Neural cell (in vitro differentiated cells): ENCODE data around the gene SIVA1.

Source experiments
- POLR2AphosphoS5 ChIP-seq: IDR thresholded peaks from 2 replicates; pipeline ENCODE4 v1.6.1; 2012
- TF ChIP-seq, protein P1 (sequence below): fragments of 450-650 bp; IDR thresholded peaks from 2 replicates; pipeline ENCODE4 v1.5.1; 2014; ENCODE audit warnings: antibody characterized with exemption, mild to moderate bottlenecking, moderate library complexity; ENCODE audit not compliant: poor library complexity, severe bottlenecking

DNA sequence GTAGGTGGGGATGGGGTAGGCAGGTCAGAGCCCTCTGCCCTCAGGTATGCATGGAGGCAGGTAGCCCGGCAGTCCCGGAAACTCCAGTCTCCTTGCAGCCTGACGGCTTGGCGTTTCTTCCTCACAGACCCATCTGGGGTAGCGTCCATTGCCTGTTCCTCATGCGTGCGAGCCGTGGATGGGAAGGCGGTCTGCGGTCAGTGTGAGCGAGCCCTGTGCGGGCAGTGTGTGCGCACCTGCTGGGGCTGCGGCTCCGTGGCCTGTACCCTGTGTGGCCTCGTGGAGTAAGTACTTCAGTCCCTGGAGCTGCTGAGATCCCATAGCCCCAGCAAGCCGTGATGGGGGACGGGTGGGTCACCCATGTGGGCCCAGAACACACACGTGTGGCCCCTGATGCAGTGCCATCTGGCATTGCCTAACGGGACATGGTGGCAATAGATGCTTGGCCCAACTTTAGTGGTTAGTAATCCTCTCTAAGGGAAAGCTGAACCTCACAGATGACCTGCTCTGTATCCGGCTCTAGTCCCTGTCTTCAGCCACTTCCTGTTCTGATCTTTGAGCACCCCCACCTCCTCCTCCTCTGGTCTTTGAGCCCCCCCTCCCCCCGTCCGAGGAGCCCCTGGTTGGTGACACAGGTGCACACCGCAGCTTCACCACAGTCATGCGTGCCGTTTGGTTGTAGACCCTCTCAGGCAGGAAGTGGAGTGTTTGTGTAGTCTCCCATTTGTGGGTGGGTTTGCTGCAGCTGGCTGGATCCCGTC is 3.7 kb downstream of the SIVA1 start:
- no peak for TF ChIP-seq POLR2AphosphoS5
- TF ChIP-seq, protein P1, sequence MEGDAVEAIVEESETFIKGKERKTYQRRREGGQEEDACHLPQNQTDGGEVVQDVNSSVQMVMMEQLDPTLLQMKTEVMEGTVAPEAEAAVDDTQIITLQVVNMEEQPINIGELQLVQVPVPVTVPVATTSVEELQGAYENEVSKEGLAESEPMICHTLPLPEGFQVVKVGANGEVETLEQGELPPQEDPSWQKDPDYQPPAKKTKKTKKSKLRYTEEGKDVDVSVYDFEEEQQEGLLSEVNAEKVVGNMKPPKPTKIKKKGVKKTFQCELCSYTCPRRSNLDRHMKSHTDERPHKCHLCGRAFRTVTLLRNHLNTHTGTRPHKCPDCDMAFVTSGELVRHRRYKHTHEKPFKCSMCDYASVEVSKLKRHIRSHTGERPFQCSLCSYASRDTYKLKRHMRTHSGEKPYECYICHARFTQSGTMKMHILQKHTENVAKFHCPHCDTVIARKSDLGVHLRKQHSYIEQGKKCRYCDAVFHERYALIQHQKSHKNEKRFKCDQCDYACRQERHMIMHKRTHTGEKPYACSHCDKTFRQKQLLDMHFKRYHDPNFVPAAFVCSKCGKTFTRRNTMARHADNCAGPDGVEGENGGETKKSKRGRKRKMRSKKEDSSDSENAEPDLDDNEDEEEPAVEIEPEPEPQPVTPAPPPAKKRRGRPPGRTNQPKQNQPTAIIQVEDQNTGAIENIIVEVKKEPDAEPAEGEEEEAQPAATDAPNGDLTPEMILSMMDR = no peak
